Measurements from ENCODE around the gene THNSL1.

- TF ChIP-seq GATA2 (IDR thresholded peaks at IDR 0.05; ENCODE audit: low read depth, low read length) (no peak), GATA3 (IDR thresholded peaks at IDR 0.05; ENCODE audit: low read depth, low read length) (no peak)
Observed at GRCh38 chr10:24995072-24995471, 21.3 kb upstream of the THNSL1 start.
